Muscle of arm (tissue), 12 donors: Measurements from ENCODE around the gene HIVEP3. TPM values are rescaled to one million over a fixed set of nuclear protein-coding genes. Genes with fewer than 3 reads are reported as not detected.

Source experiments
- DNase-seq: peaks from one replicate; pipeline ENCODE4 v3.0.0-alpha.2; 2013
- polyA plus RNA-seq, 12 donors: library from polyadenylated mRNA; unstranded; fragments of 120-200 nt; gene quantifications; one replicate each; pipeline ENCODE4 v1.2.1, GENCODE V29; 2013; ENCODE audit not compliant: insufficient read length in 12 of 12

HIVEP3 gene
- polyA plus RNA-seq, 12 donors, result 1.9 to 3.7 (median 2.3) TPM; not detected in 1

- DNase-seq, result no peak
These were observed 433.1 kb downstream of the HIVEP3 start for GRCh38 chr1:41485605-41486004.

- no peak for DNase-seq
These were observed 434.1 kb downstream of the HIVEP3 start, which contains the start of gene EDN2 for GRCh38 chr1:41484402-41485241. EDN2 (minus strand) TSS chr1:41484683; CDS start chr1:41484601, 82 bp downstream.

DNA sequence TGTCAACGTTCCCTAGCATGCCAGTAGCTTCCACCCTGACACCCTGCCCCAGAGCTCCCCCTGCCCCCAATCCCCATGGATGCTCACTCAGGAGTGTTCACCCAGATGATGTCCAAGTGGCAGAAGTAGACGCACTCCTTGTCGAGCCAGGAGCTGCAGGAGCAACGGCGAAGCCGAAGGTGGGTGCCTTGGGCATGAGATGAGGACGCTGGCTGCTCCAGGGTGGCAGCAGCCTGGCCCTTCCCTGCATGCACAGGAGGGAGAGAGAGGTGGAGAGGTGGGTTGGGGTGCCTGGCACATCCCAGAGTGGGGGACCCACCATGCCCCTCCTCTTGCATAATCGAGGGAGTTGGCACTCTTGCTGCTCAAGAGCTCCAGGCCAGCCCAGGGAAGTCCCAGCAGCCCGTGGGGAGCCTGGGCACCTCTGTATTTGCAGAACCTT, 434.7 kb downstream of the HIVEP3 start:
- DNase-seq, result no peak

DNA sequence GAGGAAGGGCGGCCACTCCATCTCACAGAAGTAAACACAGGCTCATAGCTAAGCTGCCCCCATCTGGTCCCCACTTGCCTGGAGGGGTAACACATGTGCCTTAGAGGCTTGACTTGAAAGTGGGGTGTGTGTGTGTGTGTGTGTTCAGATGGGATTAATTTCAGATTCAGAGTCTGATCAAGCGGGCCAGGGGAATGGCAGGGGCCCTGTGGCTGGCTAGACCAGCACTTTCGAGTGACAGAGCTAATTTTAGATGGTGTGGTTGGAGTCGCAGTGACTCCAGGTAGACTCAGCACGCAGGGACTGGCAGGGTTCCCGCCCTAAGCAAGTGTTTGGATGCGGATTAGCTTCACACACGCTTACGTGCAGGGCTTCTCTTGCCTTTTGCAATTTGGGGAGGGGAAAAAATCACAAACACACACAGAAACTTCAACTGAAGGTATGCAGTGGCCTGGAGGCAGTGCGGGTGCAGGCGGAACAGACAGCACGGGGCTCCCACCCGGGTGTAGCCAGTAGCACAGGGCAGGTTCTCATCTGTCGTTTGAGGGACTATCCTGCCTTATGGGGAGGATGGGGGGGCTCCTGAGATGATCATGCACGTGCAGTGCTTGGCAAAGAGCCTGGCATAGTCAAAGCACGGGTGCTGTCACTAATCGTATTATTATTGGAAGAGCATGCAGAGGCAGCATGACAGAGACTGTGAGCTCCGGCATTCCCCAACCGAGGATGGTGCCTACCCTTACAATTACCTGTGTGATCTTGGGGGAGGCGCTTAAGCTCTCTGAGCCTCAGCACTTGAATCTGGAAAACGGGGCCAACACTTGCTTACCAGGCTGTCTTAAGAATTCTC, 435.5 kb downstream of the HIVEP3 start:
- no peak for DNase-seq

- no peak for DNase-seq
These were observed 436.5 kb downstream of the HIVEP3 start for GRCh38 chr1:41482001-41482765.

DNA sequence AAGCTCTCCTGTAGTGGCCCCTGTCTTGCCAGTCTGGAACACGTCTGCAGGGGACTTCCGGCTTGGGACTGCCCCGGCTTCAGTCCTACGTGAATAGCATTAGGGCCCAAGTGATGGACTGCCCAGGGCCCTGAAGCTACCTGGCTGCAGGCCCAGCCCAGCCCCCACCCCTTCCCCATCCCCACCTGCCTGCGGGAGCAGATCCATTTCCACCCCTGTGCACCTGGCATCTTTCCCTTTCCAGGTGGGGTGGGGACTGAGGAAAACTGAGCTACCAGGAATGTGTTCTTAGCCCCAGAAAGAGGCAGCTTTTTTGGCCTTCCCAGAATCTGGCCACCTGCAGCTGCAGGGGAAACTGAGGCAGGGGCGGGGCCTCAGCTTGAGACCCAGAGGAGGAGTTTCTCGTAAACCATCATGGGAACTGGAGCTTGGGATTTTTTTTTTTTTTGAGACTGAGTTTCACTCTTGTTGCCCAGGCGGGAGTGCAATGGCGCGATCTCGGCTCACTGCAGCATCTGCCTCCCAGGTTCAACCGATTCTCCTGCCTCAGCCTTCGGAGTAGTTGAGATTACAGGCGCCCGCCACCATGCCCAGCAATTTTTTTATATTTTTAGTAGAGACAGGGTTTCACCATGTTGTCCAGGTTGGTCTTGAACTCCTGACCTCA, 437.5 kb downstream of the HIVEP3 start:
- DNase-seq, result no peak

GRCh38 chr1:41480204-41481108, 438.3 kb downstream of the HIVEP3 start:
- DNase-seq, result no peak

GRCh38 chr1:41479808-41480160, 438.9 kb downstream of the HIVEP3 start:
- DNase-seq, result no peak

GRCh38 chr1:41479000-41479807, 439.5 kb downstream of the HIVEP3 start:
- no peak for DNase-seq

GRCh38 chr1:41478118-41478748, 440.5 kb downstream of the HIVEP3 start:
- no peak for DNase-seq

- no peak for DNase-seq
These were observed 441.8 kb downstream of the HIVEP3 start for GRCh38 chr1:41476807-41477361.

DNA sequence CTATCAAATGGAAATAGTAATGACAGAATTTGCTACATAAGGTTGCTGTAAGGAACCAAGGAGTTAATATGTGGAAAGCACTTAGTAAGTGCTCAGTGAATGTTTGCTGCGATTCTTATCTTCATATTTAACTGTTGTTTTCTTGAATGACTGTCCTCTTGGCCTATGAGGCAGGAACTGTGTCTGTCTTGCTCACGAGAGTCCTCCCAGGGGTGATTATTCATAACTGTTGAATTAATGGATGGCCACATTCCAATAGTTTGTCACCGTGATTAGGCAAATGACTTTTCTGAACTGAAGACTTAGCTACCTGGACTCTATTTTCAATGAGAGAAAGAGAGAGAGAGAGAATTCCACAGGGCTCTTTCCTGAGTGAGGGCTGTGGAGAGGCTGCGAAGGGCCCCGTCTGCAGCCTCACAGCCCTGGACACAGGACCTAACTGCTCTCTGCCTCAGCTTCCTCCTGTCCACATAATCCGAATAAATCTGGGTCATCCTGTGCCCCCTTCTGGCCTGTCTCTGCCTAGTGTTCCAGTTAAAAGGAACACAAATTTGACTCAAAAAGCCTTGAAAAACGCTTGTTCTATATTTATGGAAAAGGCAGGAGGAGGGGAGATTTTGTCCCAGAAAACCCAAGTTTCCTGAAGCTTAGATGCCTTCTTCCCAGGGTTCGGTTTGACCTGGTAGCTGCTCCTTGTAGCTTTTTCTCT, 442.7 kb downstream of the HIVEP3 start:
- no peak for DNase-seq

GRCh38 chr1:41475346-41475745, 443.4 kb downstream of the HIVEP3 start:
- no peak for DNase-seq

GRCh38 chr1:41474490-41475271, 444.0 kb downstream of the HIVEP3 start:
- no peak for DNase-seq

GRCh38 chr1:41473738-41474362, 444.9 kb downstream of the HIVEP3 start:
- DNase-seq, result no peak

GRCh38 chr1:41471658-41472057, 447.1 kb downstream of the HIVEP3 start:
- DNase-seq, result no peak

DNA sequence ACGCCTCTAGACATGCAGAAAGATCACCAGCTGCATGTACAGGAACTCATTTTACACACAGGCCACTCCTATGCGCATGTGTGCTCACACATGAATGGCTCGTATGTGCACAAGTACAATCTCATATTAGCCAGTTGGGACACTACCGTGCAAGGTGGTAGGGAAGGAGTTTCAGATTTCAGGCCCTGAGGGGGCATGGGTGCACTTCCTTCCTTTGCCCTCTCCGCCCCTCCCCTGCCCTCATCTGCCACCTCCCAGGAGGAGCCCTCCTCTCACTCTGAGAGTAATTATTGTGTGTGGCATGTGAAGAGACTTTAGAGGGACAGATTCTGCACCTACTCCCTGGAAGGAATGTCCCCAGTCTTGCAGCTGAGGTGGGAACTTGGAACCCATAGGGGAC, 449.0 kb downstream of the HIVEP3 start:
- no peak for DNase-seq
